Measurements from ENCODE around the gene SOX2. TPM values are rescaled to one million over a fixed set of nuclear protein-coding genes. Genes with fewer than 3 reads are reported as not detected.

SOX2 gene
- 4.7 and 5.4 TPM in 2 replicates for total RNA-seq (2014; rRNA removed; shearing (Covaris generic))

DNA sequence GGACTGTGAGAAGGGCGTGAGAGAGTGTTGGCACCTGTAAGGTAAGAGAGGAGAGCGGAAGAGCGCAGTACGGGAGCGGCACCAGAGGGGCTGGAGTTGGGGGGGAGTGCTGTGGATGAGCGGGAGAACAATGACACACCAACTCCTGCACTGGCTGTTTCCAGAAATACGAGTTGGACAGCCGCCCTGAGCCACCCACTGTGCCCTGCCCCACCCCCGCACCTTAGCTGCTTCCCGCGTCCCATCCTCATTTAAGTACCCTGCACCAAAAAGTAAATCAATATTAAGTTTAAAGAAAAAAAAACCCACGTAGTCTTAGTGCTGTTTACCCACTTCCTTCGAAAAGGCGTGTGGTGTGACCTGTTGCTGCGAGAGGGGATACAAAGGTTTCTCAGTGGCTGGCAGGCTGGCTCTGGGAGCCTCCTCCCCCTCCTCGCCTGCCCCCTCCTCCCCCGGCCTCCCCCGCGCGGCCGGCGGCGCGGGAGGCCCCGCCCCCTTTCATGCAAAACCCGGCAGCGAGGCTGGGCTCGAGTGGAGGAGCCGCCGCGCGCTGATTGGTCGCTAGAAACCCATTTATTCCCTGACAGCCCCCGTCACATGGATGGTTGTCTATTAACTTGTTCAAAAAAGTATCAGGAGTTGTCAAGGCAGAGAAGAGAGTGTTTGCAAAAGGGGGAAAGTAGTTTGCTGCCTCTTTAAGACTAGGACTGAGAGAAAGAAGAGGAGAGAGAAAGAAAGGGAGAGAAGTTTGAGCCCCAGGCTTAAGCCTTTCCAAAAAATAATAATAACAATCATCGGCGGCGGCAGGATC is at the start of gene SOX2:
Gene SOX2, plus strand, starts transcription at position 601 of the 811 bp plus-strand sequence. CDS start 436 bp downstream, outside the sequence.
- peak; percentile 80 to 90 for DNase-seq
- Histone ChIP-seq H3K36me3 (no peaks in the 10 kb centered on the region), H3K4me1 (0 out of 2 replicates have a peak, but pooled peaks cover 2% of the 10 kb centered on the region), H3K27me3 (no peaks in the 10 kb centered on the region), H3K4me3 (peak within 1 kb of the TSS; percentile 66), H3K9me3 (replicated peaks) (no peaks in the 10 kb centered on the region), H3K27ac (peak within 1 kb of the TSS; percentile 62)

GRCh38 chr3:181683563-181683962 is 28.2 kb upstream of the SOX2 start:
- Histone ChIP-seq H3K4me3 (no peak overlapping the region), H3K27me3 (no peaks in the 10 kb centered on the region), H3K36me3 (no peaks in the 10 kb centered on the region), H3K4me1 (no peaks in the 10 kb centered on the region), H3K9me3 (replicated peaks) (no peaks in the 10 kb centered on the region), H3K27ac (no peak overlapping the region)
- no peak for DNase-seq

DNA sequence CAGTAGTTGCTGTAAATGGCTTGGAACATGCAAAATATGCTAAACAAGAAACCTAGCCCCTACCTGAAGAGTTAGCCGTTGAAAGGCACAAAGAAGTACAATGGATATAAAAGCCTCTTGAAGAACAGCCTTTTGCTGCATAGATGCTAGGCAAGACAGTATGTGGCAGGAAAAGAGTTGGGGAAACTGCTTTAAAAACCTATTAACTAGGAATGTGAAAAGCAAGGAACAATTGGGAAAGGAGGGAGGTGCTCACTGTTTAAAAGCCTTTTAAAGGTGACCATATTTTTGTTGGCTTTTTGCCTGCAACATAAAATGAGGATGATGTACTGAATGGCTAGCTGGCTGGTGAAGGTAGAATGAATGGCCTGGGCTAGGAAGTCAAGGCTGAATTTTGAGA is 24.5 kb upstream of the SOX2 start:
- DNase-seq = no peak
- no peaks in the 10 kb centered on the region for H3K27me3 ChIP-seq
- H3K36me3 ChIP-seq = no peaks in the 10 kb centered on the region

GRCh38 chr3:181687731-181688130 is 24.0 kb upstream of the SOX2 start:
- Histone ChIP-seq H3K4me3 (no peak overlapping the region), H3K27ac (no peak overlapping the region), H3K9me3 (replicated peaks) (no peaks in the 10 kb centered on the region), H3K4me1 (no peaks in the 10 kb centered on the region), H3K36me3 (no peaks in the 10 kb centered on the region), H3K27me3 (no peaks in the 10 kb centered on the region)
- DNase-seq = no peak

More for the DNA sequence above, 24.5 kb upstream of the SOX2 start:
- no peak overlapping the region for H3K27ac ChIP-seq
- no peaks in the 10 kb centered on the region for H3K9me3 ChIP-seq (replicated peaks)
- no peak overlapping the region for H3K4me3 ChIP-seq
- H3K4me1 ChIP-seq = no peaks in the 10 kb centered on the region

- Histone ChIP-seq H3K27ac (no peak overlapping the region), H3K4me1 (no peaks in the 10 kb centered on the region), H3K36me3 (no peaks in the 10 kb centered on the region), H3K9me3 (replicated peaks) (no peaks in the 10 kb centered on the region), H3K27me3 (no peaks in the 10 kb centered on the region), H3K4me3 (no peak overlapping the region)
- no peak for DNase-seq
Observed at GRCh38 chr3:181689546-181689945, 22.2 kb upstream of the SOX2 start.

DNA sequence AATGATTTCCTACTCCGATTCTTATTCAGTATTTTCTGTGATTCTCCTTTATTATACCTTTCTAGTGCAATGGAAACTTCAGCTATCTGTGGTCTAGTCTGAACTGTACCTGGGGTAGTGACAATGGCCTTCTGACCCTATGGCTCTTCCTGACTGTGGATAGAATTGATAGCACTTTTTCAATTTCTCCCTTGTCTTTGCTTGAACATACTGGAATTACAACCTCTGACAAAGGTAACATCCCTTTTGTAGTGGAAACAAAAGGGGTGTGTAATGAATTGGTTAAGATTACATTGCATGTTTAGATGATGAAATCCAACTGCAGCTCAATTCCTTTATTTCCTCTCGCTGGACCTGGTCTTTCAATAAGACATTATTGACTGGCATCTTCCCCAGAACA is 21.0 kb upstream of the SOX2 start:
- H3K36me3 ChIP-seq = no peaks in the 10 kb centered on the region
- DNase-seq = no peak
- H3K27ac ChIP-seq = no peak overlapping the region
- no peak overlapping the region for H3K4me3 ChIP-seq
- H3K4me1 ChIP-seq = no peaks in the 10 kb centered on the region
- H3K27me3 ChIP-seq = no peaks in the 10 kb centered on the region
- H3K9me3 ChIP-seq (replicated peaks) = no peaks in the 10 kb centered on the region

DNA sequence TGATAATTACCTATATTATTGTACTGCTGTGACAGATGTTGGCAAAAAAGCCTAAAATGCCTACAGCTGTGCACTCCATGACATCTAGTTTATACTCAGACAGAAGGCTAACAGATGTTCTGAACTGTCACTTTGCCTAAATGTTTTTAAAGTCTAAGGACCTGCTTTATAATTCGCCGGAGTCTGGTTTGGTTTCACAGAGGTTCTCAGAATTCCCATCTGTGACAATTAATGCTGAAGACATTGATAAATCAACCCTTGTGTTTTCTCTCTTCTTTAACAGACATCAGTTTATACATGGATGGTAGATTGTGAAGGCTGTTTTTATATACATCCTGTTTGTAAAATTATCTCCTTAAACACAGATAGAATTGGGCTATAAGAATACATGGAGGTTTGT is 19.8 kb upstream of the SOX2 start:
- Histone ChIP-seq H3K9me3 (replicated peaks) (no peaks in the 10 kb centered on the region), H3K4me3 (no peak overlapping the region), H3K27ac (no peak overlapping the region), H3K4me1 (no peaks in the 10 kb centered on the region), H3K27me3 (no peaks in the 10 kb centered on the region), H3K36me3 (no peaks in the 10 kb centered on the region)
- DNase-seq = no peak

GRCh38 chr3:181692311-181693145 is 19.2 kb upstream of the SOX2 start:
- no peak for DNase-seq
- Histone ChIP-seq H3K4me1 (no peaks in the 10 kb centered on the region), H3K9me3 (replicated peaks) (no peaks in the 10 kb centered on the region), H3K36me3 (no peaks in the 10 kb centered on the region), H3K27me3 (no peaks in the 10 kb centered on the region), H3K4me3 (no peak overlapping the region), H3K27ac (no peak overlapping the region)

DNA sequence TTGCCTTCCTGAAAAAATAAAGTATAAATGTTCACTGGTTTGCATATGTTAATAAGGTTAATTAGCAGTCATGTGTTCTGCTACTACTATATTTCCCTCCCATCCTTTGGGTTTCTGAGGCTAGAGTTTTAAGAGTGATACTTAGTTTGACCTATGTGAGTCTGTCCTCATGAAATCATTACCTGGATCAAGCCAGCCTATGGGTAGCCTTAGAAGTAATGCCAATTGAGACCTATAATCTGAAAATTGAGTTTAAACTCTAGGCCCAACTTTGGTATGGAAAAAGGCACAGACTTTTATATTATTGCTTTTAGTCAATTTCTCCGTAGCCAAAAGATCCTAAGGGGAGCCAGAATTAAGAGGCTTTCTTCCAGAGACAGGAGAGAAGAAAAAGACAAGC is 18.4 kb upstream of the SOX2 start:
- no peaks in the 10 kb centered on the region for H3K27me3 ChIP-seq
- DNase-seq = no peak
- no peaks in the 10 kb centered on the region for H3K36me3 ChIP-seq
- H3K9me3 ChIP-seq (replicated peaks) = no peaks in the 10 kb centered on the region
- no peak overlapping the region for H3K4me3 ChIP-seq
- H3K4me1 ChIP-seq = no peaks in the 10 kb centered on the region
- no peak overlapping the region for H3K27ac ChIP-seq

- Histone ChIP-seq H3K4me1 (no peaks in the 10 kb centered on the region), H3K27me3 (no peaks in the 10 kb centered on the region), H3K9me3 (replicated peaks) (no peaks in the 10 kb centered on the region), H3K27ac (no peak overlapping the region), H3K36me3 (no peaks in the 10 kb centered on the region), H3K4me3 (no peak overlapping the region)
- DNase-seq = no peak
Observed at GRCh38 chr3:181694805-181695660, 16.7 kb upstream of the SOX2 start.

DNA sequence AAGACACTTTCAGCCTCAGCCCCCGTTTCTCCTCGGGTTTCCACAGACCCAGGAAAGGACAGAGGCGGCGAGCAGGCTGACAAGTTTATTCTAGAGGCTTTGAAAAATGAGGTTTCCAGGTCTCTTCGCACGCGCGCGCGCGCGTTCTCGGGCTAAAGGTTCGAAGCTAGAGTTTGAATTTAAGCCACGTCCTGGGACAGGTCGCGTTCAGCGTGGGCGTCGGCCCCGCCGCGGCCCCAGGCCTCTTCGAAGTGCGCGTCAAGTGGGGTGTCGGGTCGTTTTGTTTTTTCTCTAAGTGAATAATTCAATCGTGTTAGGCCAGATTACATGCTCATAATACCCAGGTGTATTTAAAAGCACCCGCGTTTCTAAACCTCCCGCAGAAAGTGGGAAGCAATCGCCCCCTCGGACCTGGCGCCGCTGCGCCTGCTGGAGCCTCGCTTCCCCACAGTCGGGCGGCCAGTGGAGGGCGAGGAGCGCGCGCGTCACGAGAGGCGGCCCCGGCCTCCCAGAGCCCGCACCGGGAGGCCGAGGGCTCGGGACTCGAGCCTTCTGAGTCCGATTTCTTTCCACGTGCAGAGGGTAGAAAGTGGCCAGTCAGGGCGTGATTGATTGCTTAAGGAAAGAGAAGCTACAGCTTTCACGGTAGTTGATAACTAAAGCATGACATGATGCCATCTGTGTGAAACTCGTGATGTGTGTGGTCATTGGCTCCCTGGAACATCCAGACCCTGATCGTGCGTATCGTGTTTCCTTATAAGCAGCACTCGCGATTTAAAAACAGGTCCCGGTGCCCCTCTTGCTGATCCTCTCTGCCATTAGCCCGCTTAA is 15.8 kb upstream of the SOX2 start:
- Histone ChIP-seq H3K36me3 (no peaks in the 10 kb centered on the region), H3K9me3 (replicated peaks) (no peaks in the 10 kb centered on the region), H3K27ac (no peak overlapping the region), H3K4me1 (no peaks in the 10 kb centered on the region), H3K4me3 (no peak overlapping the region), H3K27me3 (no peaks in the 10 kb centered on the region)
- no peak for DNase-seq

DNA sequence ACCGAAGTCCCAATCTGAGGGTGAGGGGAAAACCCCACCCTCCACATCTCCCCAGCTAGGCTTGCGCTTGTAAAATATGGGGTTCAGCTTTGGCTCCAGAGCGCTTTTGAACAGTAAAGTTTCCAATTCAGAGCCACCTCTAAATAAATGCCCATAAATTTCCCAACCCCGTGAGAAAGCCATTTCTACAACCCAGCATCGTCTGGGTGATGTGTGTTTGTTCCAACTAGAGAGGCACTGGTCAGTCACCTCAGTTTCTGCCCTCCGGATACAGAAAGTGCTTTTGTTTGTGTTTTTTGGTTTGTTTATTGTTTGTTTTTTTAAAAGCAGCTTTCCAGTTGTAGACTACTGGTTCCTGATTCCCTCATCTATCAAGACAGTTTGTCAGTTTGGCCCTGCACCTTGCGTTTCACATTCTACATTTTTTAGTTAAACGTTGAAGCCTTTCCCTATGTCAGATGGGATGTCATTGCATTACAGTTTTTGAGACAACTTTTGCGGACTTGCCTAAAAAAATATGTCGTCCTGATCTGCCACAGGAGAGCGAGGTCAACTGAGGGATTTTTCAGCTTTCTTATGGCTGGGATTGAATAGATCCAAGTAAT is 15.0 kb upstream of the SOX2 start:
- no peak for DNase-seq
- H3K27me3 ChIP-seq = no peaks in the 10 kb centered on the region; the same call in 1 of the 2 replicates
- H3K36me3 ChIP-seq = no peaks in the 10 kb centered on the region
- H3K27ac ChIP-seq = no peak overlapping the region
- H3K4me1 ChIP-seq = no peaks in the 10 kb centered on the region
- no peaks in the 10 kb centered on the region for H3K9me3 ChIP-seq (replicated peaks)
- no peak overlapping the region for H3K4me3 ChIP-seq

DNA sequence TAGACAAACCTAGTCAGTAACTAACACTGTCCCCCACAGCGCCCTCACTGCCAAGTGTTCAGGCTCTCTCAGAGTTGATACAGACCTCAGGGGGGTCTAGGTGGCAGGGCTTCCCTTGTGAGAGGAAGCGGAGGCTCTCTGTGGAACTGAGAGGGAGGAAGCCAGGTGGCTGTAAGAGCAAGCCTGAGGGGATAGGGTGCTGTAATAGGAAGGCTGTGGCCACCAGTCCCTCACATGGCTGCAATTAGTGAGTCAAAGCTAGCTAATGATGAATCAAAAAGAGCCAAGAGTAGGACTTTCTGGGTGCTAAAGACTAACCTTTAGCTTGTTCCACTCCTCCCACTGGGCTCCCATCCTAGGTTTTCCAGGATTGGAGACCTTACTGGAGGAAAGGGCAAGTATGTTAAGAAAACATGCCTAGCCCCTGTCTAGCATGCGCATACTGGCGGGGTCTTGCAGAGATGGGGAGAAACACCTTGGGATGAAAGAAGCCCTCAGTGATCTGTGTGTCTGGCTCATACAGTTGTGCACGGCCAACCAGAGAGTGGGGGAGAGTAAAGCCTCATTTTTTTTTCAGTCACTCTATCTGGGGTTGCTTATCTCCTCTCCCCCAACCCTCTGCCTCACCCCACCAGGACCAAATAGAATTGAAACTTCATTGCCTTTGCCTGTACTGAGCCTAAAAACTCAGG is 13.3 kb upstream of the SOX2 start:
- Histone ChIP-seq H3K27ac (no peak overlapping the region), H3K9me3 (replicated peaks) (no peaks in the 10 kb centered on the region; the same call in 1 of the 2 replicates), H3K4me1 (no peaks in the 10 kb centered on the region), H3K27me3 (no peaks in the 10 kb centered on the region; the same call in 1 of the 2 replicates), H3K4me3 (no peak overlapping the region), H3K36me3 (no peaks in the 10 kb centered on the region)
- no peak for DNase-seq

All from SJCRH30 (cell line).